MM.1S (cell line): Measurements from ENCODE around the gene NPC1.

Experiments used
- CTCF ChIP-seq: fragments of 300-600 bp; sonication (generic); IDR thresholded peaks from 2 replicates; pipeline ENCODE4 v1.5.1; 2016; ENCODE audit warnings: antibody characterized with exemption, low read length, mixed read lengths
- EZH2 ChIP-seq: fragments of 300-600 bp; sonication (generic); optimal IDR thresholded peaks from 2 replicates; pipeline ENCODE3; 2017; ENCODE audit warnings: low read depth, mild to moderate bottlenecking, antibody characterized with exemption, low read length, mixed read lengths

- TF ChIP-seq CTCF (no peak), EZH2 (no peak)
Measured at GRCh38 chr18:23538870-23539269, 47.4 kb downstream of the NPC1 start.
